ENCODE data around the gene SLC7A9.
"Not testable (repeated sequence)": the region's sequence is repeated elsewhere in the genome, so short reads cannot be mapped to it uniquely, and the experiment has no call there.

SLC7A9 gene

DNA sequence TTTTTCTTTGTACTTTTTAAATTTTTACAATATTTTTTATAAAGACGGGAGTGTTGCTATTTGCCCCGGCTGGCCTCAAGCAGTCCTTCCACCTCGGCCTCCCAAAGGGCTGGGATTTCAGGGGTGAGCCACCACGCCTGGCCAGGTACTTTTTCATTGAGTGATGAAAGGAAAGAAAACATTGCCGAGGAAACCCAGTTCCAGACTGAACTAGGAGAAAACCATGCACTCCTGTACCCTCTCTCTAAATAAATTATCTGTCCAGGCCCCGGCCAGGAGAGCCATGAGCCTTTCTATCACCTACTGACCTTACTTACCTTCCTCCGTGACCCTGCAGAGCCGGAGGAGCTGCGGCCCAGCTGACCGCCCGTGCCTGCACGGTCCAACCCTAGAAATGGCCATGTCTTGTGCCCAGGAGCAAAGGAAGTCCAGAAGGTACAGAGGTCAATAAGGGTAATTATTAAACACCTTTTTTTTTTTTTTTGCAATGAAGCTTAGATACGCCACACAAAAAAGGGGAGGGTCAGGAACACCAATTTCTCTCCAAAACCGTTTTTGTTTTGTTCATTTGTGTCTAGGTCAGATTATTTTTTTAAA lies at the start of gene SLC7A9:
SLC7A9 (minus strand) TSS at position 399 of the 597 bp plus-strand sequence. CDS start 1,233 bp downstream, outside the sequence.
- no peak for DNase-seq (ENCODE audit: low spot score)

DNA sequence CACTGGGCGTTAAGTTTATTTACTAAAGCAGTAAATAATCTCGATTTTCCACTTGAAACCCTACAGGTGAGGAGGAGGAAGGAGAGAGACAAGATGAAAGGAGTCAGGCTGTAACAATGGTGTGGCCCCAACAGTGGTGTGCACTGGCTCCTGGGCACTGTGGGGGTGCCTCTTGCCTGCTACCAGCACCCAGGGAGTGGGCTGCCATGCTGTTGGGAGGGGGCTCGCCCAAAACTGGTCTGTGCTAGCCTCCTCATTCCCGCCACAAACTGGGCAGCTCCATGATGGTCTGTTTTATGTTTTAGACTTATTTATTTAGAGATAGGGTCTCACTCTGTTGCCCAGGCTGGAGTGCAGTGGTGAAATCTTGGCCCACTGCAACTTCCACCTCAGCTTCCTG lies 49.8 kb upstream of the SLC7A9 start:
- DNase-seq (ENCODE audit: low spot score) = no peak

DNA sequence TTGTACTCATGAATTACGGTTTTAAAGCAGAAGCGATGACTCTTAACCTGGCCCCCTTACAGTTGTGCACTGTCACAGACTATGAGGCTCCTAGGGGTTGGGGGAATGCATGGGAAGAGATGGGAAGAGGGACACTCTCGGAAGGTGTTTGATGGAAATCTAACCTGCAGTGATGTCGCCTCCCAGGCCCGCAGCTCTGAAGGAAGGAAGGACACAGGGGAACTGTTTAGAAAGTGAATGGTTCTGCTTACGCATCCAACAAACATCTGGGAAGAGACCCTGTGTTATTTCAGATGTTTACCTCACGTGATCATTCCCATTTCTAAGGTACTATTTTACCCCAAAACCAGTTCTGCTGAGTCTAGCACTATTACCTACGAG lies 48.0 kb upstream of the SLC7A9 start:
- no peak for DNase-seq (ENCODE audit: low spot score)

DNA sequence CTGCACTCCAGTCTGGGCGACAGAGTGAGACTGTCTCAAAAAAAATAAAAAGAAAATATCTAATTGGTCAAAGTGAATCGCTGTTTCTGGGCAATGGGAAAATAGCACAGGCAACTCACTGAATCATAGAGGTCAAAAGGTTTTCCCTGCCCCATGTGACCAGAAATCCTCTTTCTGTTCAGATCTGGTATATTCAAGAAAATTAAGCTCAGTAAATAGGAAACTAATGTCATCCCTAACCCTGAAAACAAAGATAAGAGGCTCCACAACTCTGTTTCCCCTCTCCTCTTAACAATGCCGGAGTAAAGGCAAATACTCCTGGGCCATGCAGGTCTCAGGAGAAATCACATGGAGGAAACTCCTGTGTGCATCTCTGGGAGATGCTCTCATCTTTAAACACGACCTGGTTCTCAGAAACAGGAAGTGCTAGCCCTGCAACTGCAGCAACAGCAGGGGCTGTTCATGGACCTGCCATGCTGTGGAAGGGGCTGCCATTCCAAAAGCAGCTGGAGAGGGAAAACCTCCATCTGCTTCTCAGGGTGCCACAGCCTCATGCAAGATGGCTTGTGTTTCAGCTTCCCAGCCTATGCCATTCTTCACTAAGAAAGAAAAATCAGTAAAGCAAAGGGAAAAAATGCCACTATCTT lies 47.5 kb upstream of the SLC7A9 start:
- no peak for DNase-seq (ENCODE audit: low spot score)

DNA sequence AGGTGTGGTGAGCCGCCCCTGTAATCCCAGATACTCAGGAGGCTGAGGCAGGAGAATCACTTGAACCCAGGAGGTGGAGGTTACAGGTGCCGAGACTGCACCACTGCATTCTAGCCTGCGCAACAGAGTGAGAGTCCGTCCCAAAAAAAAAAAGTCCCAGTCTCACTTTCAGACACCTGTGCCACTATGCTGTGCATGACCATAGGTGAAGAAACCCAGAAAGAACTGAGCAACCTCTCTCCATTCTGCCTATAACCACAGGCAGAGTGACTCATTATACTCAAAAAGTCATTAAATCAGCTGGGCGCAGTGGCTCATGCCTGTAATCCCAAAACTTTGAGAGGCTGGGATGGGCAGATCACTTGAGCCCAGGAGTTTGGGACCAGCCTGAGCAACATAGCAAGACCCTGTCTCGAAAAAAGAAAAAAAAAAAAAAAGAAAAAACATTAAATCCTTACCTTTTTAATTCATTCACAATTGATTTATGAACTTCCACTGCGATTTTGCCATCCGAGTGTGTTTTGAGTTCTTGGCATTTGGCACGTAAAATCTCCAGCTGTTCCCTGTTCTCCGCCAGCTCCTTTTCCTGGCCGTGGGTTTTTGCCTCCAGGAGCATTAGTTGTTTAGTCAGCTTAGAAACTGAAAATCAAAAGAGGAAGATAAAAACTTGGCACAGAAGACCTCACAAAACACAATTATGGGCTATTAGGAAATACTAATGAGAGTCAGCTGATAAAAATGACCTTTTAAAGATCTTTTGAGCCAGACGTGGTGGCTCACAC lies 45.5 kb upstream of the SLC7A9 start:
- DNase-seq (ENCODE audit: low spot score) = no peak

DNA sequence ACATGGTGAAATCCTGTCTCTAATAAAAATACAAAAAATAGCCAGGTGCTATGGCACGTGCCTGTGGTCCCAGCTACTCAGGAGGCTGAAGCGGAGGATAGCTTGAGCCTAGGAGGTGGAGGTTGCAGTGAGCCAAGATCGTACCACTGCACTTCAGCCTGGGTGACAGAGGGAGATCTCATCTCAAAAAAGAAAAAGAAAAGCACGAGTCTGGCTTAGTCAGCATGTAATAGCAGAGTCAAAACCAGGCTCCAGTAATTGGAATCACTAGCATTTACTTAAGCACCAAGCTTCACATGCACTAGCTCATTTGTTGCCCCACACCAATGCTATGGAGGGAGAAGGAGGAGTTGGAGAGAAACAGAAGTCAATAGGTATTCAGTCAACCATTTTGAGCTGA lies 41.9 kb upstream of the SLC7A9 start:
- DNase-seq (ENCODE audit: low spot score) = no peak

DNA sequence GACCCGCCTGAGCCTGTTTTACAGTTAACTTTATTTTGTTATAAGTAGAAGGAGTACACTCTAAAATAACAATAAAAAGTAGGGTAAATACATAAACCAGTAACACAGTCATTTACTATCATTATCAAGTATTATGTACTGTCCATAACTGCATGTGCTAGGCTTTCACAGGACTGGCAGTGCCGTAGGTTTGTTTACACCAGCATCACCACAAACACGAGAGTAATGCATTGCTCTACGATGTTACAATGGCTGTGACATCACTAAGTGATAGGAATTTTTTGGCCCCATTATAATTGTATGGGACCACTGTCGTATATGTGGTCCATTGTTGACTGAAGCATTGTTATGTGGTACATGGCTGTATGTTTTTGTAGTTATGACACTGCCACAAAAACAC lies 41.3 kb upstream of the SLC7A9 start:
- no peak for DNase-seq (ENCODE audit: low spot score)

DNA sequence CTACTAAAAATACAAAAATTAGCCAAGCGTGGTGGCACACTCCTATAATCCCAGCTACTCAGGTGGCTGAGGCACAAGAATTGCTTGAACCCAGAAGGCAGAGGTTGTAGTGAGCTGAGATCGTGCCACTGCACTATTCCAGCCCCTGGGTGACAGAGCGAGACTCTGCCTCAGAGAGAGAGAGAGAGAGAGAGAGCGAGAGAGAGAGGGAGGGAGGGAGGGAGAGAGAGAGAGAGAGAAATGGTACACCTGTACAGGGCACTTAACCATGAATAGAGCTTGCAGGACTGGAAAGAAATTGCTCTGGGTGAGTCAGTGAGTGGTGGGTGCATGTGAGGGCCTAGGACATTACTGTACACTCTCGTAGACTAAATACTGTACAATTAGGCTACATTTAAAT lies 40.5 kb upstream of the SLC7A9 start:
- no peak for DNase-seq (ENCODE audit: low spot score)

DNA sequence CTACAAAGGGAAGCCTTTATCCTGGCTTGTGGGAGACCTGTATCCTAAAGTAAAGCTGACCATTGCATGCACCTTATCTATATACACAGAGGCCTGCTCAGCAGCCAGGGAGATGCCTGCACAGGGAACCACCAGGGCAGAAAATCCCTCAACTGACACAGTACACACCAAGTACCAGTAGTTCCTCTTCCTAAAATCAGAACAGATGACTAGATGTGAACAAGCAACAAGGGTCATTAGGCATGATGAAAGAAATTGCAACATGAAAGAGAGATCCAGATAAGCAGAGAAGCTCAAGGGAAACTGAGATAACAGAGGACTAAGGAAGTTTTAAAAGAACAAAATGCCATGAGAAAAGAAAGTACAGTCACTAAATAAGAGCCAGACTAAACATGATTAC lies 39.7 kb upstream of the SLC7A9 start:
- no peak for DNase-seq (ENCODE audit: low spot score)

DNA sequence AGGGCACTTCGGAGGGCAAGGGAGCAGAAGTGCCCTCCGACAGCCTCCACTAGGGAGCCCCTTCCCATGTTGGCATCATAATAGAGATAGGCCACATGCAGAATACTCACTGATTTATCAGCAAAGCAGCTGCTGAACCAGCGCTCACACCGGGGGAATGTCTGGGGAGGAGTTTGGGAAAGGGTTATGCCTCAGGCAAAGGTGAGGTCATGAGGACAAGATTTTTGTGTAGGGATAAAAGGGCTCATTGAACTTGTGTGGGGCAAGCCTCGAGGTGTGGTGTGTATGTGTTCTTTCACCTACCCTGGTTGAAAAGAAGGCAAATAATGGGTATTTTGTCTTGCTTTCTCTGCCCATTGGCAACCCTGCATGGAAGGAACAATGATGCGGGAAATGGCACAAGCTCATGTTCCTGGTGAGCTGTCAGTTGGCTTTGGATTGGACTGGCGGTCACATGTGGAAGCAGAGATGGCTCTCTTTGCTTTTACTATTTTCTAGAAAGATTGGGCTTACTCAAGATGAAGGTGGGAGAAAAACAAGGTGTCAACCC lies 39.1 kb upstream of the SLC7A9 start:
- no peak for DNase-seq (ENCODE audit: low spot score)

DNA sequence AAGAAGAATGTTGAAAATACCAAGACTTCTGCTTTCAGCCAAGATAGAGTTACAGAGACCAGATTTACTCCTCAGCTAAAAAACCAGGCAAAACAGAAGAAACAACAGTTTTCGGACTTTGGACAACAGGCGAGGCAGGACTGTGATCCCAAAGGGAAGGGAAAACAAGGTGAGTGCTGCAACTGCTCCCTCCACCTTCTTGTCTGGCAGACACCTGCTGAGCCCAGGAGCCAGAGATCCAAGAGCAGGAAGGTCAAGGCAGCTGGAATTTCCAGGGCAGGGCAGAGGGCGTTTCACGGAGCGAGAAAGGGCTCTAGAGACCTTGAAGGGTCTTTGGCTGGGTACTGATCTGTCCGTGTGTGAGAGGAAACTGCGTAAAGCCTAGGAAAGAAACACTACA lies 32.9 kb upstream of the SLC7A9 start:
- DNase-seq (ENCODE audit: low spot score) = no peak

DNA sequence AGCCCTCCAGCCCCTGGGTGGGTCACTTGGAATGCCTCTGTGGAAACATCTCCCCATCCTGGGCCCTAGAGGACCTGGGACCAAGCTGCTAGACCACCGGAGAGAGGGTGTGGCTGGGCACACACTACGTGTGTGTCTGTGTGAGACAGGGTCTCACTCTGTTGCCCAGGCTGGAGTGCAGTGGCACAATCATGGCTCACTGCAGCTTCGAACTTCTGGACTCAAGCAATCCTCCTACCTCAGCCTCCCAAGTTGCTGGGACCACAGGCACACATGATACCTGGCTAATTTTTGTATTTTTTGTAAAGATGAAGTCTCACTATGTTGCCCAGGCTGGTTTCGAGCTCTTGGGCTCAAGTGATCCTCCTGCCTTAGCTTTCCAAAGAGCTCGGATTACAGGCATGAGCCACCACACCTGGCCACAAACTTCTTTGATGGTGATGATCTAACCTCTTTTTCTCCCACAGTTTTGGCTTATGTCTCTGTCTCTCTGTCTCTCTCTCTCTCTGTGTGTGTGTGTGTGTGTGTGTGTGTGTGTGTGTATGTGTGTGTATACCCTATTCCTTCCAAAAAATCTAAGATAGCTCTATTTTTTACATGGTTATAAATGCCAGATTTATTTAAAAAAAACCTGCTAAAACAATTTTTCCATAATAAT lies 32.1 kb upstream of the SLC7A9 start:
- DNase-seq (ENCODE audit: low spot score) = no peak

DNA sequence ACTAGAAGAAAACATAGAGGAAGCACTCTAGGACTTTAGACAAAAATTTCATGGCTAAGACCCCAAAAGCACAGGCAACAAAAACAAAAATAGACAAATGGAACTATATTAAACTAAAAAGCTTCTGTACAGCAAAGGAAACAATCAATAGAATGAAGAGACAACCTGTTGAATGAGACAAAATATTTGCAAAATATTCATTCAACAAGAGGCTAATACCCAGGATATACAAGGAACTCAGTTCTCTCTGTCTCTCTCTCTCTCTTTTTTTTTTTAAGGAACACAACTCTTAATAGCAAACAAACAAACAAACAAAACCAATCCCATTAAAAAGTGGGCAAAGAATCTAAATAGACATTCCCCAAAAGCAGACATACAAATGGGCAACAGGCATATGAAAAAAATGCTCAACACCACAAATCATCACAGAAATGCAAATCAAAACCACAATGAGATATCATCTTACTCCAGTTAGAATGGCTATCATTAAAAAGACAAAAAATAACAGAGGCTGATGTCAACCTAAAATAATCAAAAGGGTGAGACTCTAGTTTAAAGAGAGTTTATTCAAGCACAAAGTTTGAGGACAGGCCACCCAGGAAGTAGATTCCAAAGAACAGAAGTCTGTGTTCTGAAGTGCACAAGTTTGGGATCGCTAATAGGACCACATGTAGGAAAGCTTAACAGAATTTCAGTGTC lies 27.1 kb upstream of the SLC7A9 start:
- no peak for DNase-seq (ENCODE audit: low spot score)

DNA sequence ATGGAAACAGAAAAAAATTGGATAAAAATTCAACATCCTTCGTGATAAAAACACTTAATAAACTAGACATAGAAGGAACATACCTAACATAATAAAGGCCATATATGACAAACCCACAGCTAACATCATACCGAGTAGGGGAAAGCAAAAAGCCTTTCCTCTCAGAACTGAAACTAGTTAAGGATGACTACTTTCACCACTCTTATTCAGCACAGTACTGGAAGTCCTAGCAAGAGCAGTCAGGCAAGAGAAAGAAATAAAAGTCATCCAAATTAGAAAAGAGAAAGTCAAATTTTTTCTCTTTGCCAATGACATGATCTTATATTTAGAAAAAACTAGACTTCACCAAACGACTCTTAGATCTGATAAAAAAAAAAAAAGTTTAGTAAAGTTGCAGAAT lies 25.8 kb upstream of the SLC7A9 start:
- no peak for DNase-seq (ENCODE audit: low spot score)

DNA sequence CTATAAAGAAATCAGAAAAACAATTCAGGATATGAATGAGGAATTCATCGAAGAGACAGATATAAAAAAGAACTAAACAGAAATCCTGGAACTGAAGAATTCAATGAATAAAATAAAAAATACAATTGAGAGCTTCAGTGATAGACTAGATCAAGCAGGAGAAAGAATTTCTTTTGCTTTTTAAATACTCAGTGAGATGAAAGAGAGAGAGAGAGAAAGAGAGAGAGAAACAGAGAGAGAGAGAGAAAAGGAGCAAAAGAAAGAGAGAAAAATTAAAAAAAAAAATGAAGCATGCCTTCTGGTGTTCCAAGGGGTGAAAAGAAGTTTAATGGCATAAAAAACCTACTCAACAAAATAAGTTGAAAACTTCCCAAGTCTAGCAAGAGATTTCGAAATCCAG lies 22.0 kb upstream of the SLC7A9 start:
- DNase-seq (ENCODE audit: low spot score) = no peak

DNA sequence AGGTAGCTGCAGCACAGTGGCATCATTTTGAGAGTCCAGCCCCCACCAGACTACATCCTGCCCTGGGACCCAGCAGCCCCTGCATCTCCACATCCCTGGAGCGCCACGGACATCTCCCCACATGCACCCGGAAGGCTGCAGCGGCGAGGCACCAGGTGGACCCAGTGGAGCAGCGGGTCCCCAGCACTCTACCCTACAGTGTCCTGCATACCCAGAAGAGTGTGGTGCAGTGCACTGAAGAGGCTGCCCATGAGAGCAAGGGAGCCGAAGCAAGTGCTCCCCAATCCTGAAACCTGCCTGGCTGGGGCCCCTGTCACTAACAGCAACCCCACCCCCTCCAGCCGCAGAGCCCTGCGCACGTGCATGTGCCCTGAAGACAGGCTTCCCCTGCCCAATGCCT lies 21.3 kb upstream of the SLC7A9 start:
- DNase-seq (ENCODE audit: low spot score) = no peak

DNA sequence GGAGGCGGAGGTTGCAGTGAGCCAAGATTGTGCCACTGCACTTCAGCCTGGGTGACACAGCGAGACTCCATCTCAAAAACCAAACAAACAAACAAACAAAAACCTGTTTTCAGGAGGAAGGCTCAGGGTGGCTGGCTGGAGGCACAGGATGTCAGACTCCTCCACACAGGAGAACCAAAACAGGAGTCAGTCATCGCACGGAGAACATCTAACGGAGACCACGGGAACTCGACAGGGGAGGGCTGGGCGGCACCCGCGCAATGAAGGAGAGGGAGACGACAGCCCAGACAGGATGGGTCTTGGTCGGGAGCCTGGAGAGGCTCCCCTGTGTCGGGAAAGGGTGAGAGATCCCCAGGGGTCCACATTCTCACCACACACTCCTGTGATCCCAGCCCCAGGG lies 20.8 kb upstream of the SLC7A9 start:
- no peak for DNase-seq (ENCODE audit: low spot score)

DNA sequence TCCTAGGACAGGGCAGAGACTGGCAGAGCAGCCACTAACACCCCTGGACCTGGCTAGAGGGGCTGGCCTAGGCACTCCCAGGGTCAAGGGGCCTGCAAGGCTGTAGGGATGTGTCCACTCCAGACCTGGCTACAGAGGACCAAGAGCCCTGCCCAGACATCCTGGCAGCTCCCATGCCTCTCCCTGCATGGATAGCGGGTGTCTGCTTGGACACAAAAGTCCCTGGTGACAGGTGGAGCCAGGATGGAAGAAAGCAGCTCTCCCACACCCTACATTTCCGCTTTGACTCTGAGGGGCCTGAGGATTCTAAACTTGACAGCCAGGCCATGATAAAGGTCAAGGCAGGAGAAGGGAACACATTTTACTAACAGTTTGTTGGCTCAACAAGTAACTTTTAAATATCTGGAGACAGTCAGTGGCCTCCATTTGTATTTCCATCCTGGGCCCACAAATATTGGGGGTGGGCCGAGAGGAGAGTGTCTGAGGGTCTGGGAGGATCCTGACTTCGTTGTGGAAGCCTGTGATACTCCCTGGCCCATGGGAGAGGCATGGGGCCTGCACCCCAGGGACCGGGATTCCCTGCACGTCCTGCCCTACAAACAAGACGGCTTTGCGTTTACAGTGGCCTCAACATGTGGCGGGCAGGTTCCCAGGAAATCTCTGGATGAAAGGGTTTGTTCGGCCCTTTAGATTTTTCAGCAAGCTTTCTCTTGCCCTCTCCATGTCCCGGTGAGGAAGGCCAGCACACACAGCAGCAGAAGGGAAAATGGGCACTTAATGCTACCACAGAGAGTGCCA lies 19.8 kb upstream of the SLC7A9 start:
- no peak for DNase-seq (ENCODE audit: low spot score)

DNA sequence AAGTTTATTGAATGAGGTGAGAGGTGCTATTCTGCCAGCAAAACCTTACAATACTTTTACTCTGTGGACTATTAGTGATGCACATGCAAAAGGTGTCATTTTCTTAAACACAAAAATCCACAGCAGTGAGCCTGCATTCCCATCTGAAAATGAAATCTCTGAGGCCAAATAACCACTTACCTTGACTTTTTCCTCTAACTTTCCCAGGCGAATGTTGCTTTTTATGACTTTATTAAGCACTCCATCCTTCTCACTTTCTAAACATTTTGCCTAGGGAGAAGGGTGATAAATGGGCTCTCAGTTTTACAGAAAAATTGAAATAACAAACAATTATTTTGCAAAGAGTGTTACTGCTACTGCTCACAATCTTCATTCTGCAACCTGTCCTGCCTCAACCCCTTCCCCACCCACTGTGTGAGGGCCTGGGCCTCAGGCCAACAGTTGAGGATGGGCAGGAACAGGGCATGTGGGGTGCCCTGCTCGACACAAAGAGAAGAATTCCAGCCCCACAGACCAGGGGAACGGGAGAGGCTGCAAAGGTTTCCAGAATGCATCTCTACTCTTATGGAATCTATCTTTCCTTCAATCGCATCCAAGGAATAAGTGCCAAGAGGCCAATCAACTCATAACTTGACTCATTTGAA lies 18.1 kb upstream of the SLC7A9 start:
- no peak for DNase-seq (ENCODE audit: low spot score)

DNA sequence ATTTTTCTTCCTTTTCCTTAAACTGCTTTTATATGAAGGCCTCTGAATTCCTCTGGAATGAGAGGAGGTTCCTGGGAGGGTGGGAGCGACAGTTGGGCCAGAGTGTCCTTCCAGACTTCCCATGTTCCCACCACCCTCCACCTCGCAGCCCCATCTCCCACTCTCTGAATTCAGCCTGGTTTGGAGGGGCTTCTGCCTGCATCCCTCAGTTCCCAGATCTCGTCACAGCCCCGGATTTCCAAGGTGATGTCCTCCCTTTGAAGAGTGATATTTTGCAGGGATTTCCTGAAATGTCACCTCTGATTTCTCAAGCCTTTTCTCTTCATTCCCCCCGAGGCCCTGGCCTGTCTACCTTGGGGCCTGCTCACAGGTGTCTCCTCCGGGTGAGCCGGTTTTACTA lies 16.7 kb upstream of the SLC7A9 start:
- DNase-seq (ENCODE audit: low spot score) = no peak

DNA sequence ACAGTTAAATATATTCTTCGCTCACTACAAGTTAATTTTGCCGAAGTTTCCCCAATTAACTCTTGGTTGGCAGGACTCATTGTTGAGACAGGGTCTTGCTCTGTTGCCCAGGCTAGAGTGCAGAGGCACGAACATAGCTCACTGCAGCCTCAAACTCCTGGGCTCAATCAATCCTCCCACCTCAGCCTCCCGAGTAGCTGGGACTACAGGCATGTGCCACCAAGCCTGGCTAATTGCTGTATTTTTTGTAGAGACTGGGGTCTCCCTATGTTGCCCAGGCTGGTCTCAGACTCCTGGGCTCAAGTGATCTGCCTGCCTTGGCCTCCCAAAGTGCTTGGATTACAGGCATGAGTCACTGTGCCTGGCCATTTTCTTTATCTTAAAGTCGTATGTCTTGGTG lies 15.7 kb upstream of the SLC7A9 start:
- not testable (repeated sequence) for DNase-seq (ENCODE audit: low spot score)
